GM13977 (cell line): Measurements from ENCODE around the gene TGFBR3L.
"Not testable (repeated sequence)": the region's sequence is repeated elsewhere in the genome, so short reads cannot be mapped to it uniquely, and the experiment has no call there.

Experiments
- DNase-seq: peaks from one replicate; pipeline ENCODE4 v3.0.0; 2012; ENCODE audit warnings: low spot score
- in situ Hi-C: fragments of 300-500 bp; cut with MboI; formaldehyde crosslinking; loops from one replicate; pipeline ENCODE4 v1.12.0; 2022; ENCODE audit warnings: low sequenced_read_pairs, low pct_unique_long_range_greater_than_20kb, mixed read lengths, inconsistent platforms; ENCODE audit not compliant: unreplicated experiment
- TF ChIP-seq, protein P1 (sequence below): IDR thresholded peaks from 2 replicates; pipeline ENCODE4 v1.5.1; 2012; ENCODE audit warnings: mild to moderate bottlenecking, control low read depth; ENCODE audit not compliant: insufficient read depth; ENCODE audit errors: extremely low read depth, missing control alignments

The TGFBR3L gene

DNA sequence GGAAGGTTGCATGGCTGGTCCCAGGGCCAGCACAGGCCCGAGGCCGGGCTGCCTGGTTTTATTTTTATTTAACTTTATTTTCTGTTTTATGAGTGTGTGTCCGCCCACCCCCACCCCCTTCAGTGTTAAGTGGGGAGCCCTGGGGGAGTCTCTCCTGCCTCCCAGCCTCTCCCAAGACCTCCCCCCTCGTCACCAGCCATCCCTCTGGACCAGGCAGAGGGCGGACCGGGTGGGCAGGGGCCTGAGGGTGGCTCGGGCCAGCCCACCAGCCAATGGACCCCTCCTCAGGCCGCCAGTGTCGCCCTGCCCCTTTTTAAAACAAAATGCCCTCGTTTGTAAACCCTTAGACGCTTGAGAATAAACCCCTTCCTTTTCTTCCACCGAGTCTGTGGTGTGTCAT, 531 bp upstream of the TGFBR3L start:
- in situ Hi-C loops = no loop called here
- no peak for DNase-seq
- TF ChIP-seq, protein P1, sequence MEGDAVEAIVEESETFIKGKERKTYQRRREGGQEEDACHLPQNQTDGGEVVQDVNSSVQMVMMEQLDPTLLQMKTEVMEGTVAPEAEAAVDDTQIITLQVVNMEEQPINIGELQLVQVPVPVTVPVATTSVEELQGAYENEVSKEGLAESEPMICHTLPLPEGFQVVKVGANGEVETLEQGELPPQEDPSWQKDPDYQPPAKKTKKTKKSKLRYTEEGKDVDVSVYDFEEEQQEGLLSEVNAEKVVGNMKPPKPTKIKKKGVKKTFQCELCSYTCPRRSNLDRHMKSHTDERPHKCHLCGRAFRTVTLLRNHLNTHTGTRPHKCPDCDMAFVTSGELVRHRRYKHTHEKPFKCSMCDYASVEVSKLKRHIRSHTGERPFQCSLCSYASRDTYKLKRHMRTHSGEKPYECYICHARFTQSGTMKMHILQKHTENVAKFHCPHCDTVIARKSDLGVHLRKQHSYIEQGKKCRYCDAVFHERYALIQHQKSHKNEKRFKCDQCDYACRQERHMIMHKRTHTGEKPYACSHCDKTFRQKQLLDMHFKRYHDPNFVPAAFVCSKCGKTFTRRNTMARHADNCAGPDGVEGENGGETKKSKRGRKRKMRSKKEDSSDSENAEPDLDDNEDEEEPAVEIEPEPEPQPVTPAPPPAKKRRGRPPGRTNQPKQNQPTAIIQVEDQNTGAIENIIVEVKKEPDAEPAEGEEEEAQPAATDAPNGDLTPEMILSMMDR = no peak

DNA sequence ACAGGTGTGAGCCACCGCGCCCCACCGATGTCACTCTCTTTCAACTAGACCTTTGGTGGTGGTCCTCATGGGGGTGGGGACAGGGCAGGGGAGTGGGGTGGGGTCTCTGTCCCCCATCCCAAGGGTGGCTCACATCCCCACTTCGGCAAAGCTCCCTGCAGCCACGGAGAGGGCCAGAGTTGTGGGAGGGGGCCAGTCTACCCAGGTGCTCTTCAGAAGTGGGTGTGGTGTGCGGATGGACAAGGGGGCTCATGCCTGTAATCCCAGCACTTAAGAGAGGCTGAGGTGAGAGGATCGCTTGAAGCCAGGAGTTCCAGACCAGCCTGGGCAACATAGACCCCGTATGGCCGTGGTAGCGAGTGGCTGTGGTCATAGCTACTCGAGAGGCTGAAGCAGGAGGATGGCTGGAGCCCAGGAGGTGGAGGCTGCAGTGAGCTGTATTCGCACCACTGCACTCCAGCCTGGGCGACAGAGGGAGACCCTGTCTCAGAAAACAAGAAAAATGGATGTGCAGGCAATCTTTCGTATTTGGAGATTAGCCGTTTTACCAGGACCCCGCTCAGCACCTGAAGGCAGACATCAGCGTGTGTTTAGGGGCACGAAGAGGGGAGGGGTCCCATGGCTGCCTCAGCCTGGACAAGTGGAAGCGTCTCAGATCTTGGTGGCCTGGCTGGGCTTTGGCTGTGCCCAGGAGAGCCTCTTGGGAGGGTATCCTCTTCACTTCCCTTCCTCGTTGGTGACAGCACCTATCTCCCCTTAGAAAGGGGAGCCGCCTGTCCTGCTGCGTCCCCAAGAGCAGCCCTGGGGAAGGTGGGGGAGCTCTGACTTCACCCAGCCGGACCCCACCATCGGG, 846 bp downstream of the TGFBR3L start:
- DNase-seq = no peak
- in situ Hi-C loops = no loop called here
- TF ChIP-seq, protein P1 = no peak

DNA sequence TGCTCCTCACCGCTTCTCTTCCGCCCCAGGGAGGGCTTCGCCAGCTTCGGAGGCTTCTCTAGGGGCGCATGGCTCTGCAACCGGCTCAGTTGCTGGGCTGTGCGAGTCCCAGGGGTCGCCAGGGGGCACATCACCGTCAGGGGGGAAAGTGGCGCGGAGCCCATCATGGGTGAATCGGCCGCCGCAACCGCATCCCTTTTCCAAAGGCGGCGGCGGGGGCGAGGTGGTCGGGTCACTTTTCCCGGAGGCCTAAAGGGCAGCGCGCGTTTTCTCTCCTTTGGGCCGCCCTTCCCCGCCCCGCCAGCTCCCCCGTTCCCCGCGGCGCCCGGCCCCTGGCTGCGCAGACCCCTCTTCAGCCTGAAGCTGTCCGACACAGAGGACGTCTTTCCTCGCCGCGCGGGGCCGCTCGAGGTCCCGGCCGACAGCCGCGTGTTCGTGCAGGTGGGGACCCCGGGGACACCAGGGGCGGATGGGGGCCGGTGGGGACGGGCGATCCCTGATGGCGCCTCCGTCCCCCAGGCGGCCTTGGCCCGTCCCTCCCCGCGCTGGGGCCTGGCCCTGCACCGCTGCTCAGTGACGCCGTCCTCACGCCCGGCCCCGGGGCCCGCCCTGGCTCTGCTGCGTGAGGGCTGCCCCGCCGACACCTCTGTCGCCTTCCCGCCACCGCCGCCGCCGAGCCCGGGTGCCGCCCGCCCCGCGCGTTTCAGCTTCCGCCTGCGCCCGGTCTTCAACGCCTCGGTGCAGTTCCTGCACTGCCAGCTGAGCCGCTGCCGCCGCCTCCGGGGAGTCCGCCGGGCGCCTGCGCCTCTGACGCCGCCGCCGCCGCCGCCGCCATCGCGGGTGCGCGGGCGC, 1.7 kb downstream of the TGFBR3L start:
- in situ Hi-C loops = no loop called here
- DNase-seq = peak; percentile 75
- TF ChIP-seq, protein P1 = no peak

DNA sequence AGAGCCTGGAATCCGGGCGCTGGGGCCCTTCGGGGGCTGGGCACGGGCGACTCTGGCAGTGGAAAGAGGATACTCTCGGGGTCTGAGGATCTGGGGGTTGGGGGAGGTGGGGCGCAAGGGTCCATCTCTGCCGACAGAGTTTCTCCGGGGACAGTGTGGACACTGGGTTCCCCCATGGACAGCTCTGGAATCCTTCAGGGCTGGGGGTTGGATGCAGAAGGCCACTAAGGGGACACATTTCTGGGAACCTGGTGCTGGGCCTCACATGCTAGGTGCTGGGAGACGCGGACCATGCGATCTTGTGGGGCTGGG, 2.3 kb downstream of the TGFBR3L start:
- in situ Hi-C loops = no loop called here
- DNase-seq = no peak
- TF ChIP-seq, protein P1 = no peak

DNA sequence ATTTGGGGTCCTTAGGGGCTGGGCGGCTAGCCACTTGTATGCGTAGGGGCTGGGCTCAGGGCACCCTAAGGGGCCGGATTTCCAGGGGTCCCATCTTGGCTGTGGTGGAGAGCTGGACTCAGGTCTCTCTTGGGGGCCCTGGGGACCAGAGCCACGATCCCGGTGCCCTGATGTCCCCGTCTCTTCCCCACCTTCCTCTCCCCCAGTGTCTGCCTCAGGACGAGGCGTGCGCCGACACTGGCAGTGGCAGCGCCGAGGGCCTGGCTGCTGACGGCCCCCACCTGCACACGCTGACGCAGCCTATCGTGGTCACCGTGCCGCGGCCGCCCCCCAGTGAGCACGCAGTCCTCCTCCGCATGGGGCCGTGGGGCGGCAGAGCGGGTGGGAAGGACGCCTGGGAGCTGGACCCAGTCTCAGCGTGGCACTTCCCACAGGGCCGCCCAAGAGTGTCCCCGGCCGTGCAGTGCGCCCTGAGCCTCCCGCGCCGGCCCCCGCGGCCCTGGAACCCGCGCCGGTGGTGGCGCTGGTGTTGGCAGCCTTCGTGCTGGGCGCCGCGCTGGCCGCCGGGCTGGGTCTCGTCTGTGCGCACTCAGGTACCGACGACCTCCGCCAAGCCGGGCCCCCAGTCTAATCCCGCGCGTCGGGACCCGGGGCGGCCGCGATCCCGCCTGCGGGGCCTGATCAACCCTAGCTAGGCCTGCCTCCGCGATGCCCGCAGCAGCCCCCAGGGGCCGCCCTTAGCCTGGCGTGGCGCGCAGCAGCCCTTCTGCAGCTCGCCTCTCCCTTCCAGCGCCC, 2.8 kb downstream of the TGFBR3L start:
- in situ Hi-C loops = no loop called here
- TF ChIP-seq, protein P1 = peak; percentile 72
- peak; percentile 83 for DNase-seq

DNA sequence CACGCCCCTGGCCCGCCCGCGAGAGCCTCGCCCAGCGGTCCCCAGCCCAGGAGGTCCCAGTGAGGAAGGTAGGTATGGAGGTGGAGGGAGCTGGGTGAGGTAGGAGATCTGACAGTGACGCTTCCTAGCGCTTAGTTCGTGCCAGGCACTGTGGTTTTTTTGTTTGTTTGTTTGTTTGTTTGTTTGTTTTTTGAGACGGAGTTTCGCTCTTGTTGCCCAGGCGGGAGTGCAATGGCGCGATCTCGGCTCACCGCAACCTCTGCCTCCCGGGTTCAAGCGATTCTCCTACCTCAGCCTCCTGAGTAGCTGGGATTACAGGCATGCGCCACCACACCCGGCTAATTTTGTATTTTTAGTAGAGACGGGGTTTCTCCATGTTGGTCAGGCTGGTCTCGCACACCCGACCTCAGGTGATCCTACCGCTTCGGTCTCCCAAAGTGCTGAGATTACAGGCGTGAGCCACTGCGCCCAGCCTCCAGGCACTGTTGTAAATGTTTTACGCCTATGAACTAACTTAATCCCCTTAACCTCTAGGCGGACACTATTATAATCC, 3.5 kb downstream of the TGFBR3L start:
- DNase-seq, in situ Hi-C loops: not testable (repeated sequence)
